Measurements from ENCODE around the gene KCNC1. TPM values are rescaled to one million over a fixed set of nuclear protein-coding genes. Genes with fewer than 3 reads are reported as not detected.

The KCNC1 gene
- total and polyA plus RNA-seq, 2 of the 13 experiments (the other 11 are each of a cell fraction or from before 2014, with no cell fraction given) = 0.01 to 0.04 TPM

- 75% methylated on average over 9 of the region's 18 CpGs for WGBS (ENCODE audit: low lambda C conversion rate)
- ATAC-seq = no peak
Measured at GRCh38 chr11:17775507-17776211, 41.1 kb downstream of the KCNC1 start.

More at GRCh38 chr11:17775507-17776211, 41.1 kb downstream of the KCNC1 start:
- FAIRE-seq (no peak), DNase-seq (ENCODE audit: low spot score) (no peak)
- TF ChIP-seq LCORL (IDR thresholded peaks at IDR 0.05) (no peak), LCORL (CRISPR knock-in tag; IDR thresholded peaks at IDR 0.05) (no peak), ZNF570 (CRISPR knock-in tag; IDR thresholded peaks at IDR 0.05; ENCODE audit: borderline replicate concordance) (no peak), NFIB (CRISPR knock-in tag; IDR thresholded peaks at IDR 0.05; ENCODE audit: borderline replicate concordance) (no peak), ZFY (CRISPR knock-in tag; IDR thresholded peaks at IDR 0.05) (no peak), YEATS2 (CRISPR knock-in tag; IDR thresholded peaks at IDR 0.05; ENCODE audit: borderline replicate concordance) (no peak), ZNF253 (CRISPR knock-in tag; IDR thresholded peaks at IDR 0.05; ENCODE audit: borderline replicate concordance) (no peak), ZNF761 (CRISPR knock-in tag; conservative IDR thresholded peaks at IDR 0.05) (no peak), IKZF4 (CRISPR knock-in tag; IDR thresholded peaks at IDR 0.05; ENCODE audit: borderline replicate concordance, low read depth, not compliant biosample characterization) (no peak), U2AF1 (optimal IDR thresholded peaks at IDR 0.05; ENCODE audit: low read depth, low read length) (no peak), NFYB (CRISPR knock-in tag; IDR thresholded peaks at IDR 0.05) (no peak), REL (CRISPR knock-in tag; conservative IDR thresholded peaks at IDR 0.05) (no peak), ZNF7 (CRISPR knock-in tag; IDR thresholded peaks at IDR 0.05) (no peak), HIVEP1 (CRISPR knock-in tag; IDR thresholded peaks at IDR 0.05) (no peak)
- TF ChIP-seq, protein P1, sequence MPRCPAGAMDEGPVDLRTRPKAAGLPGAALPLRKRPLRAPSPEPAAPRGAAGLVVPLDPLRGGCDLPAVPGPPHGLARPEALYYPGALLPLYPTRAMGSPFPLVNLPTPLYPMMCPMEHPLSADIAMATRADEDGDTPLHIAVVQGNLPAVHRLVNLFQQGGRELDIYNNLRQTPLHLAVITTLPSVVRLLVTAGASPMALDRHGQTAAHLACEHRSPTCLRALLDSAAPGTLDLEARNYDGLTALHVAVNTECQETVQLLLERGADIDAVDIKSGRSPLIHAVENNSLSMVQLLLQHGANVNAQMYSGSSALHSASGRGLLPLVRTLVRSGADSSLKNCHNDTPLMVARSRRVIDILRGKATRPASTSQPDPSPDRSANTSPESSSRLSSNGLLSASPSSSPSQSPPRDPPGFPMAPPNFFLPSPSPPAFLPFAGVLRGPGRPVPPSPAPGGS (CRISPR knock-in tag; IDR thresholded peaks at IDR 0.05) = no peak
- Histone ChIP-seq H3K9me3 (ENCODE audit: low read length) (no peaks in the 10 kb centered on the region), H3K4me2 (ENCODE audit: low read depth, low read length) (no peak overlapping the region), H3K79me2 (ENCODE audit: insufficient read depth, low read length) (no peaks in the 10 kb centered on the region), H4K20me1 (ENCODE audit: insufficient read depth, low read length) (no peaks in the 10 kb centered on the region), H3K9ac (ENCODE audit: insufficient read depth, low read depth, low read length) (no peak overlapping the region), H3K27me3 (ENCODE audit: control insufficient read depth in 1 of 2, insufficient read depth in 2 of 2, low read length in 2 of 2) (peaks cover 0 to 2% of the 10 kb centered on the region in 2 experiments; a peak in 1 of 5 replicates), H2AFZ (ENCODE audit: low read length) (no peak overlapping the region), H3K4me1 (ENCODE audit: insufficient read depth, low read length) (peaks cover 31% of the 10 kb centered on the region), H3K4me3 (replicated peaks in 1 of 3; ENCODE audit: insufficient read depth in 1 of 3, low read depth in 2 of 3, low read length in 3 of 3) (no peak overlapping the region), H3K36me3 (replicated peaks in 1 of 2; ENCODE audit: control insufficient read depth in 1 of 2, insufficient read depth in 2 of 2, low read length in 2 of 2) (no peaks in the 10 kb centered on the region; a peak in 1 of 5 replicates), H3K27ac (ENCODE audit: extremely low read length, insufficient read depth, low read length) (no peak overlapping the region)
- ChIA-PET CTCF (ENCODE audit: low intra/inter-chr PET ratio, low total read pairs) (no interaction called here), POLR2A (no interaction called here)
- in situ Hi-C loops (cut with HindIII; ENCODE audit: extremely low pct_ligation_motif_present, low pct_unique_long_range_greater_than_20kb) = no loop called here
- intact Hi-C loops (cut with micrococcal nuclease; ENCODE audit: unreplicated experiment) = no loop called here
- BruUV-seq (replicated peaks) = no TSS peak

Data from HepG2 (cell line).